K562 (cell line): ENCODE data around the gene KCNT1. TPM values are rescaled to one million over a fixed set of nuclear protein-coding genes. Genes with fewer than 3 reads are reported as not detected.

Experiments used
- ATAC-seq: fragments of 200-7000 bp; cut with Tn5 transposase; 3 replicates; pipeline ENCODE4 v1.9.1; 2020; ENCODE audit warnings: moderate library complexity
- BruUV-seq: library from RNA; stranded (reverse); fragments of 400-500 nt; replicated peaks from 2 replicates; lab custom pipeline; 2021; lab: Mats Ljungman, UMichigan
- CTCF ChIA-PET: fragments of 300-600 bp; formaldehyde crosslinking; extraction: SDS; loops from one replicate; lab custom pipeline; 2021; ENCODE audit warnings: low intra/inter-chr PET ratio; lab: Yijun Ruan, JAX
- POLR2A ChIA-PET: fragments of 300-600, 350-650 bp; sonication (Branson Sonifier 250); formaldehyde crosslinking; extraction: SDS; loops from one replicate; lab custom pipeline; 2021; ENCODE audit warnings: antibody characterized with exemption, inconsistent platforms; lab: Yijun Ruan, JAX
- DNase-seq, 4 experiments: peaks; one replicate each; pipeline versions ENCODE4 v3.0.0 to v3.0.0-alpha.2; 2011 to 2018; ENCODE audit warnings: low spot score in 3 of 4, mixed read lengths in 3 of 4; ENCODE audit errors: extremely low read depth in 1 of 4
- FAIRE-seq: peaks from 2 replicates; lab custom pipeline; 2011; peaks lifted over from hg19 to GRCh38; lab: Jason Lieb, UNC
- H2AFZ ChIP-seq: 2 replicates; pipeline ENCODE4 v1.6.0; 2011; ENCODE audit warnings: low read depth, low read length, control low read depth, inconsistent platforms
- H3K27ac ChIP-seq: fragments of 200-600 bp; 3 replicates; pipeline ENCODE4 v1.8.0; 2011; ENCODE audit warnings: low read depth, mild to moderate bottlenecking, control low read depth, inconsistent platforms, low read length, moderate library complexity, mixed read lengths; ENCODE audit errors: extremely low read depth
- H3K27me3 ChIP-seq, 2 experiments: fragments of 300-600 bp in 1 of 2; 2 replicates in 1 of 2; 3 replicates in 1 of 2; pipeline versions ENCODE4 v1.6.0 to v1.8.0; 2011; ENCODE audit warnings: inconsistent platforms in 2 of 2, low read length in 2 of 2, mild to moderate bottlenecking in 1 of 2, mixed read lengths in 1 of 2, moderate library complexity in 1 of 2; ENCODE audit not compliant: control insufficient read depth in 2 of 2, insufficient read depth in 2 of 2
- H3K36me3 ChIP-seq: fragments of 300-600 bp; 3 replicates; pipeline ENCODE4 v1.8.0; 2011; ENCODE audit warnings: mild to moderate bottlenecking, low read length, inconsistent platforms; ENCODE audit not compliant: control insufficient read depth, insufficient read depth
- H3K4me1 ChIP-seq, 2 experiments: fragments of 200-600 bp in 1 of 2; replicated peaks in 1 of 2; 2 replicates in 1 of 2; 3 replicates in 1 of 2; pipeline versions ENCODE4 v1.5.1 to v1.8.0; 2011; ENCODE audit warnings: inconsistent platforms in 2 of 2, low read length in 2 of 2, mild to moderate bottlenecking in 1 of 2, mixed read lengths in 1 of 2, moderate library complexity in 1 of 2; ENCODE audit not compliant: control insufficient read depth in 2 of 2, insufficient read depth in 2 of 2
- H3K4me2 ChIP-seq: 2 replicates; pipeline ENCODE4 v1.6.1; 2011; ENCODE audit warnings: low read length, control low read depth, inconsistent platforms, mixed read lengths; ENCODE audit not compliant: insufficient read depth
- H3K4me3 ChIP-seq: fragments of 200-600 bp; sonication (generic), shearing (Covaris generic); 2 replicates; pipeline ENCODE4 v1.5.1; 2016; ENCODE audit warnings: control low read depth, inconsistent platforms
- H3K79me2 ChIP-seq: fragments of 200-600 bp; 3 replicates; pipeline ENCODE4 v1.8.0; 2011; ENCODE audit warnings: low read length, inconsistent platforms; ENCODE audit not compliant: control insufficient read depth, insufficient read depth
- H3K9ac ChIP-seq, 2 experiments: 2 replicates each; pipeline versions ENCODE4 v1.6.0 to v1.6.1; 2011; ENCODE audit warnings: low read depth in 2 of 2, low read length in 2 of 2, control low read depth in 1 of 2, inconsistent platforms in 1 of 2, mild to moderate bottlenecking in 1 of 2, mixed read lengths in 1 of 2; ENCODE audit not compliant: insufficient read depth in 1 of 2
- H3K9me1 ChIP-seq: one replicate; pipeline ENCODE4 v1.6.0; 2011; ENCODE audit warnings: inconsistent platforms, mild to moderate bottlenecking, low read length, moderate library complexity; ENCODE audit not compliant: control insufficient read depth, insufficient read depth
- H3K9me3 ChIP-seq: replicated peaks from 2 replicates; pipeline ENCODE4 v1.5.1; 2011; ENCODE audit warnings: low read depth, low read length, inconsistent platforms; ENCODE audit not compliant: control insufficient read depth, insufficient read depth
- H4K20me1 ChIP-seq: replicated peaks from 2 replicates; pipeline ENCODE4 v1.6.1; 2011; ENCODE audit warnings: low read length, inconsistent platforms, mixed read lengths; ENCODE audit not compliant: control insufficient read depth, insufficient read depth
- BMI1 ChIP-seq: fragments of 150-350 bp; IDR thresholded peaks from 2 replicates; pipeline ENCODE4 v1.6.1; 2014; ENCODE audit warnings: low read length
- KAT2B ChIP-seq: IDR thresholded peaks from one replicate; pipeline ENCODE4 v1.6.1; 2012; ENCODE audit warnings: low read depth, mild to moderate bottlenecking, control low read depth, inconsistent platforms, low read length, moderate library complexity
- MGA ChIP-seq: fragments of 450-650 bp; IDR thresholded peaks from 2 replicates; pipeline ENCODE4 v1.6.1; 2016; ENCODE audit warnings: mild to moderate bottlenecking, moderate library complexity
- PHF8 ChIP-seq: fragments of 200-600 bp; sonication (generic); IDR thresholded peaks from 2 replicates; pipeline ENCODE4 v1.6.1; 2012; ENCODE audit warnings: mixed run types, mild to moderate bottlenecking, inconsistent platforms, low read length, moderate library complexity, borderline replicate concordance
- ZNF239 ChIP-seq: fragments of 250-450 bp; sonication (Bioruptor Pico); IDR thresholded peaks from 2 replicates; pipeline ENCODE4 v1.4.0; 2020; ENCODE audit warnings: mild to moderate bottlenecking
- ZNF583 ChIP-seq: fragments of 250-450 bp; sonication (Bioruptor Pico); IDR thresholded peaks from 2 replicates; pipeline ENCODE4 v1.4.0; 2020
- ZNF76 ChIP-seq: fragments of 250-450 bp; sonication (Bioruptor Pico); IDR thresholded peaks from 2 replicates; pipeline ENCODE4 v1.4.0; 2020; ENCODE audit warnings: mild to moderate bottlenecking, moderate library complexity, borderline replicate concordance
- WGBS: fragments of 100-300 bp; shearing (Covaris generic); methylation state at CpG from one replicate; pipeline ENCODE4 v1.1.6; 2016; ENCODE audit warnings: low coverage, mixed read lengths; ENCODE audit not compliant: insufficient coverage; ENCODE audit errors: missing lambda C conversion rate; 5-methylcytosine and 5-hydroxymethylcytosine counted together
- in situ Hi-C: fragments of 300-500 bp; cut with MboI; formaldehyde crosslinking; loops from 4 replicates; pipeline ENCODE4 v1.15.0; 2018; ENCODE audit warnings: inconsistent platforms, mixed read lengths
- intact Hi-C: fragments of 100-400 bp; cut with micrococcal nuclease; formaldehyde crosslinking; loops from 2 replicates; pipeline ENCODE4 v1.14.2; 2022
- polyA plus RNA-seq, 8 experiments: library from polyadenylated mRNA; depleted of rRNA in 4 of 8; stranded (reverse) in 5 of 8; unstranded in 3 of 8; fragments of >200 nt; fragmentation: Nextera tagmentation in 2 of 8; fragmentation: Illumina TruSeq in 1 of 8; extraction: Ambion mirVana in 2 of 8; extraction: Trizol in 1 of 8; gene quantifications; 2 replicates each; pipeline versions ENCODE4 v1.2.1 to v1.2.3, GENCODE V29; 2011 to 2014; ENCODE audit warnings: inconsistent platforms in 1 of 8, missing spikeins in 1 of 8
- total RNA-seq, 7 experiments: library from RNA; depleted of rRNA in 6 of 7; stranded (reverse); fragments of >200 nt in 6 of 7; fragmentation: Illumina TruSeq in 2 of 7; extraction: Trizol in 2 of 7; gene quantifications; 2 replicates each; pipeline versions ENCODE4 v1.2.1 to v1.2.3, GENCODE V29; 2011 to 2021; ENCODE audit warnings: low replicate concordance in 1 of 7

The KCNT1 gene
- total and polyA plus RNA-seq, 9 of the 15 experiments (the other 6 are each of a cell fraction or from before 2014, with no cell fraction given): 0.05 TPM; not detected in 8

- 94% methylated on average over 13 of the region's 18 CpGs for WGBS
- H3K27ac ChIP-seq: no peak overlapping the region
Observed at GRCh38 chr9:135822374-135822755, 120.4 kb downstream of the KCNT1 start.

More at GRCh38 chr9:135822374-135822755, 120.4 kb downstream of the KCNT1 start:
- H2AFZ ChIP-seq: no peak overlapping the region
- no peak for DNase-seq
- no peaks in the 10 kb centered on the region for H3K9me3 ChIP-seq
- no peak overlapping the region for H3K4me3 ChIP-seq
- H3K36me3 ChIP-seq: peaks cover 80% of the 10 kb centered on the region; the same call in 2 of the 3 replicates
- no peak for FAIRE-seq
- H4K20me1 ChIP-seq: no peaks in the 10 kb centered on the region
- H3K9me1 ChIP-seq: peaks cover 4% of the 10 kb centered on the region
- POLR2A ChIA-PET: no interaction called here
- no peaks in the 10 kb centered on the region for H3K79me2 ChIP-seq
- H3K4me2 ChIP-seq: no peak overlapping the region
- H3K9ac ChIP-seq: no peak overlapping the region; a peak in 1 of 4 replicates
- CTCF ChIA-PET: no interaction called here
- peaks cover 0 to 10% of the 10 kb centered on the region in 2 experiments; a peak in 1 of 5 replicates for H3K4me1 ChIP-seq
- in situ Hi-C loops: no loop called here
- H3K27me3 ChIP-seq: no peaks in the 10 kb centered on the region
- no peak for TF ChIP-seq KAT2B
- no peak for TF ChIP-seq PHF8
- no peak for TF ChIP-seq ZNF583 (CRISPR knock-in tag)
- no peak for TF ChIP-seq ZNF76
- no peak for TF ChIP-seq ZNF239 (CRISPR knock-in tag)
- no peak for TF ChIP-seq BMI1
- no peak for TF ChIP-seq MGA
- intact Hi-C loops: no loop called here
- no TSS peak for BruUV-seq
- no peak for ATAC-seq
